Measurements from ENCODE around the gene CHRNA10. TPM values are rescaled to one million over a fixed set of nuclear protein-coding genes. Genes with fewer than 3 reads are reported as not detected.

The CHRNA10 gene
- total RNA-seq, 1 donor from 2014 or later = 0.59 TPM

DNA sequence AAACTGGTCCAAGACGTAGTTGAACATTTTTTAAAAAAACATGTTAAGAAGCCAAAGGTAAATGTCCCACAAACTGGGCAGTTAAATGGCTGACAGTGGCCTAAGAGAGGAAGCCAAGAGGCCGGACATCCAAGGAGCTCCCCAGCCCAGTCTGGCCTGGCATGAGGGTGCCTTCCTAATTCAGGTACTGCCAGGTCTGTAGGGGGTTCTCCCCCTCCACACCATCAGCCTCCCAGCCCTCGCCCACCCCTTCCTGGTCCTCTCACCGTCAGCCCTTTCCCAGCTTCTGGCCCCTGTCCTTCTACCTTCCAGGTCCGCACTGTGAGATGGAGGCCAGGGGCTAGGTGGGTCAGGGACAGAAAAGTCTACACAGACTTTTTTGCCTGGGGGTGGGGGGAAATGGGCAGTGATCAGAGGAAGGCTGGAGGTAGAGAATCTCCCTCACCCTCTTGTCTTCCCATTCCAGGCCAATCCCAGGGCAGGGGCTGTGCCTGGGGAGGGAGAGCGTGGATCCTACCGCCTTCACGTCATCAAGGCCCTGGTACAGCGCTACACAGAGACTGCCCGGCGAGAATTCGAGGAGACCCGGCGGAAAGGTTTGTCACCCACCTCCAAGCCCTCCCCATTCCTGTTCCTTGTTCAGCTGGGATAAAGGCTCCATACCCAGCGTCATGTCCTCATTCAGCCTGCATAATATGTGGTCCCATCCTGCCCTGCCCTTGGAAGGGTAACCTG lies 35.4 kb downstream of the CHRNA10 start:
- no peak for DNase-seq (ENCODE audit: low read depth)

GRCh38 chr11:3632070-3632660 lies 39.0 kb downstream of the CHRNA10 start:
- DNase-seq (ENCODE audit: low read depth) = no peak

DNA sequence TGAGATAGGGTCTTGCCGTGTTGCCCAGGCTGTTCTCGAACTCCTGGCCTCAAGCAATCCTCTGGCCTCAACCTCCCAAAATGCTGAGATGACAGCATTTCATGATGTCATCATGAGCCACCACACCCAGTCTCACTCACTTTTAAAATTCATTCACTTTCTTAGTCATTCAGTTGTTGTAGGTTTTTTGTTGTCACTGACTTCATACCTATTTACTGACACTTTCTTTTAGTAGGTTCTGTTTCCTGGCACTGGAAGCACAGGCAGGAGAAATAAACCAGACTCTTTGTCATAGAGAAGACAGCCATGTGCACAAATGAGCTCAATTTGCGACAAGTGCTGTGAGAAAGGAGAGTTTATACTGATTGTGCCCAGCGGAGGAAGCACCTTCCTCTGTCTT lies 39.9 kb downstream of the CHRNA10 start:
- no peak for DNase-seq (ENCODE audit: low read depth)

DNA sequence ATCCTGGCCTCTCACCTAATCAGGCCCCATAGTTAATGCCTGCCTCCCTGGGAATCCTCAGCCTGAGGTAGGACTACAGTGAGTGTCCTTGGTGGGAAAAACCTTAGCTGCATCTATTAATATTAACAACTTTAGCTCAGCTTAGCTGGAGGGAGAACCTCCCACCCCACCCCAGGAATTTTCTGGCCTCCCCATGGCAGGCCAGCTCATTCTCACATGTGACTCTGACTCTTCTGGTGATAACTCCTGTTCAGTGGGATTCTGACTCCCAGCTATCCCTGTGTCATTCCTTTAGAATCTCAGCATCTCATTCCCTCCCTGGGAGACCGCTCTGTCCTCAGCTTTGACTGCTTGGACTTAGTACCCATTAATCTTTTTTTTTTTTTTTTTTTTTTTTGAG lies 43.9 kb downstream of the CHRNA10 start:
- DNase-seq (ENCODE audit: low read depth) = peak; percentile 87

- no peak for DNase-seq (ENCODE audit: low read depth)
Observed at GRCh38 chr11:3626250-3626960, 44.8 kb downstream of the CHRNA10 start.

GRCh38 chr11:3623767-3624458 lies 47.3 kb downstream of the CHRNA10 start:
- DNase-seq (ENCODE audit: low read depth) = no peak

GRCh38 chr11:3623121-3623520 lies 48.1 kb downstream of the CHRNA10 start:
- no peak for DNase-seq (ENCODE audit: low read depth)

DNA sequence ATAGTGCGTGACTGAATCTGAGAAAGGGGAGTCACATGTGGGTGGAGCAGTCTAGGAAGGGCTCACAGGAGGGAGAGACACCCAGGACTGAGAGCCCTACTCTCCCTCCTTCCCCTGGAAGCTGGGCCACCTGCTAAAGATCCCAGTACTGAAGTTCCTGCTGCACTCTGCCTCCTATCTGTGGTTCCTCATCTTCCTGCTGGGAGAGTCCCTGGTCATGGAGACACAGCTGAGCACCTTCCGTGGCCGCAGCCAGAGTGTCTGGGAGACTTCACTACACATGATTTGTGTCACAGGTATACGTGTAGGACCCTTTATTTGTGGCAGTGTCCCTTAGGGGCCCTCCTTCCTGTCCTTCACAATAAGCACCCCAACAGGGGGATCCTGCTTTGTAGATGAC lies 48.7 kb downstream of the CHRNA10 start:
- no peak for DNase-seq (ENCODE audit: low read depth)

GRCh38 chr11:3617990-3618389 lies 53.2 kb downstream of the CHRNA10 start:
- DNase-seq (ENCODE audit: low read depth) = no peak

- peak; percentile 93 for DNase-seq (ENCODE audit: low read depth)
Observed at GRCh38 chr11:3616721-3617460, 54.3 kb downstream of the CHRNA10 start.

DNA sequence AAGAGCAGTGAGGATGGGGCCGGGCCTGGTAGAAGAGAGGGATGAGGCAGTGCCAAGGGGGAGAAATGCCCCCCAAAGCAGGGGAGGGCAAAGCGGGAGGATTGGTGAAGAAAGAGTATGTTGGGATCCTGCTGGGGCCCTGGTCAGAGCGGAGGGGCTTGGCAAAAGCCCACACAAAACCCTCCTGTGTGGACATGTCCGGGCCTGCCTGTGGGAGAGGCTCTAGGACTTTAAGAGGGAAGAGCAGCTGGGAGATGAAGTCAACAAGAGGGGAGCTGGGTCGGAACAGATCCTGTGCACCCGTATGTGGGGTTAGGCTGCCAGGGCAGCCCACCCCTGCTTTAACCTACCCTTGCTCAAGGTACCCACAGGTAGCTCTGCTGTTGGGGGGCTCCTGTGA lies 55.2 kb downstream of the CHRNA10 start:
- peak; percentile 71 for DNase-seq (ENCODE audit: low read depth)

Other genes starting within 250 kb of the CHRNA10 start
- gene ART5, start 29.4 kb downstream of the CHRNA10 start, total RNA-seq = 0.88 and 2.4 TPM in 2 replicates
- 2.4 and 2.7 TPM in 2 replicates for gene ART1, start 26.3 kb downstream of the CHRNA10 start, total RNA-seq
- gene NUP98, start 126.2 kb upstream of the CHRNA10 start, total RNA-seq = 68.1 and 136 TPM in 2 replicates
- gene PGAP2, start 137.2 kb upstream of the CHRNA10 start, total RNA-seq = 11.5 and 13.7 TPM in 2 replicates
- gene RHOG, start 169.6 kb upstream of the CHRNA10 start, total RNA-seq = 20.2 and 22.4 TPM in 2 replicates
- gene STIM1, start 184.3 kb upstream of the CHRNA10 start, total RNA-seq = 36.3 and 46.4 TPM in 2 replicates

All from myocyte (in vitro differentiated cells).